Measurements from ENCODE around the gene GNG14.
A peak's percentile ranks its signal among the peaks of the same experiment; 100 is the strongest.
"Not testable (repeated sequence)": the region's sequence is repeated elsewhere in the genome, so short reads cannot be mapped to it uniquely, and the experiment has no call there.

The GNG14 gene

DNA sequence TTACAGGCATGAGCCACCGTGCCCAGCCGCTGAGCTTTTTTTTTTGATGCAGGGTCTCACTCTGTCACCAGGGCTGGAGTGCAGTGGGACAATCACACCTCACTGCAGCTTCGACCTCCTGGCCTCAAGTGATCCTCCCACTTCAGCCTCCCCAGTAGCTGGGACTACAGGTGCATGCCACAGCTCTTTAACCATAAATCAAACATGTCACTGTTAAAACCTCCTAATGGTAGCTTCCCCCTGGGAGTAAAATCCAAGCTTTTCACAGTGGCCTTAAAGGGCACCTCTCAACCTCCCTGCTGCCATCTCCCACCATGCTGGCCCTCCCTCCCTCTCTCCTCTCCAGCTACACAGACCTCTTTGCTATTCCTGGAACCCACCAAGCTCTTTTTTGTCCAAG lies 2.0 kb upstream of the GNG14 start:
- no peaks in the 10 kb centered on the region for H3K4me1 ChIP-seq (ENCODE audit: control insufficient read depth, insufficient read depth, low read length)
- no peaks in the 10 kb centered on the region for H3K9me3 ChIP-seq (replicated peaks; ENCODE audit: low read length)
- no peaks in the 10 kb centered on the region for H3K36me3 ChIP-seq (ENCODE audit: insufficient read depth, low read length)
- no peak overlapping the region for H3K4me3 ChIP-seq (ENCODE audit: low read length)
- no peak overlapping the region for H3K4me2 ChIP-seq (ENCODE audit: low read length)
- H3K9ac ChIP-seq (ENCODE audit: low read depth, low read length) = no peak overlapping the region
- H3K27me3 ChIP-seq (ENCODE audit: control insufficient read depth, insufficient read depth, low read length) = no peaks in the 10 kb centered on the region

DNA sequence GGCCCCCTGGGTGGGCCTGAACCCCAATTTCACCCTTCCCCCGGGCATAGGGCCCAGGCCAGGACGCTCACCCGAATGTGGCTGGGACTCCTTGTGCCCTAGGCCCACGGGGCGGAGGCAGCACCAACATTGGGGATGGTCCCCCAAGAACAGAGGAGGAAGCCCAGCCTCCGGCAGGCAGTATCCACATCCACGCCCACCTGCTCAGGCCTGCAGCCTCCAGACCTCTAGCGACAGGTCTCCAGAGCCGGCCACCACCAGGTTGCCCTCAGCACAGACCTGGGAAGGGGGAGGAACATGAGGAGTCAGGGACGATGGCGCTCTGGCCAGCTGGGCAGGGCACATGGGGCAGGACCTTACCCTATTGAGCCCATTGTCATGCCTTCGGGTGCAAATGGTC lies 1.2 kb downstream of the GNG14 start:
- no peaks in the 10 kb centered on the region for H3K9me3 ChIP-seq (replicated peaks; ENCODE audit: low read length)
- no peak overlapping the region for H3K4me3 ChIP-seq (ENCODE audit: low read length)
- H3K27me3 ChIP-seq (ENCODE audit: control insufficient read depth, insufficient read depth, low read length) = no peaks in the 10 kb centered on the region
- no peak overlapping the region for H3K9ac ChIP-seq (ENCODE audit: low read depth, low read length)
- no peaks in the 10 kb centered on the region for H3K4me1 ChIP-seq (ENCODE audit: control insufficient read depth, insufficient read depth, low read length)
- no peak overlapping the region for H3K4me2 ChIP-seq (ENCODE audit: low read length)
- H3K36me3 ChIP-seq (ENCODE audit: insufficient read depth, low read length) = no peaks in the 10 kb centered on the region

DNA sequence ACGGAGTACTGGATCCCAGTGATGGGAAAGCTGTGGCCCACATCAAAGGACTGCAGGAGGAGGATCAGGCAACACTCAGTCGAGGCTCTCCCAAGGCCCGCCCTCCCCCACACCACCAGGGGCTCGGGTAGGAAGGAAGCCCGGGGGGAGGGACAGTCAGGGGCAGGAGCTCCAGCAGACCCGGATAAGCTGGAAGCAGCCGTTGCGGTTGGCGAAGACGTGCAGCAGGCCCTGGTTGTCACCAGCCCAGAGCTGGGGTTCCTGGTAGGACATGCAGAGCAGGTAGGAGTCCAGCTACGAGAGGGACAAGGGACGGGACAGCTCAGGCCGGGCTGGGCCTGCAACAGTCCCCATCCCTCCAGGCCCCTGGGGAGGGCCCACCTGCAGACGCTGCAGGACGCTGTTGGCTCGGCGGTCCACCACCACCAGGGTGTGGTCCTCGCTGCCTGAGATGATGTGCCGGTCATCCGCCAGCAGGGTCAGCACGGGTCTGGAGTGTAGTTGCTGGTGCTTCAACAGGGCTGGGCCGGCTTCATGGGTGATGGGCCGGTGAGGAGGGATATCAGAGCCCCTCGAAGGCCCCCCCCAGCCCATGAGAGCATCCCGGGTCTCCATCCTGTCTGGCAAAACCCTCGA lies 1.9 kb downstream of the GNG14 start:
- H3K4me3 ChIP-seq (ENCODE audit: low read length) = no peak overlapping the region
- no peaks in the 10 kb centered on the region for H3K36me3 ChIP-seq (ENCODE audit: insufficient read depth, low read length)
- no peaks in the 10 kb centered on the region for H3K4me1 ChIP-seq (ENCODE audit: control insufficient read depth, insufficient read depth, low read length)
- H3K9me3 ChIP-seq (replicated peaks; ENCODE audit: low read length) = no peaks in the 10 kb centered on the region
- no peak overlapping the region for H3K4me2 ChIP-seq (ENCODE audit: low read length)
- no peaks in the 10 kb centered on the region for H3K27me3 ChIP-seq (ENCODE audit: control insufficient read depth, insufficient read depth, low read length)
- no peak overlapping the region for H3K9ac ChIP-seq (ENCODE audit: low read depth, low read length)

DNA sequence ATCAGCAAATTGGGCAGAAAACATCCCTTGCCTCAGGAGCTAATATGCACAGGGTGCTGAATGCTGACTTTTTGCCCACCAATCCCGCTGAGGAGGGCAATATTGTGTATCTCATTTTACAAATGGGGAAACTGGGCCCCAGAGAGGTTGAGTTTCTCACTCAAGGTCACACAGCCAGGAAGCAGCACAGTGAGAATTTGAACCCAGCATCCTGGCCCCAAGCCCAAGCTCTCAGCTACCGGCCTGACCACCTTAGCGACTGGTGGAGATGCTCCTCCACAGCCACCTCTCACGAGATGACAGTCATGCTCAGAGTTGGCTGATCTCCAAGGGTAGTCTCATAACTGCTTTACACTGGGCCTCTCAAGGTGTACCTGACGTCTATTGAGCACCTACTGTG lies 5.2 kb downstream of the GNG14 start:
- peaks cover 3% of the 10 kb centered on the region for H3K36me3 ChIP-seq (ENCODE audit: insufficient read depth, low read length)
- no peaks in the 10 kb centered on the region for H3K27me3 ChIP-seq (ENCODE audit: control insufficient read depth, insufficient read depth, low read length)
- no peak overlapping the region for H3K4me2 ChIP-seq (ENCODE audit: low read length)
- H3K4me1 ChIP-seq (ENCODE audit: control insufficient read depth, insufficient read depth, low read length) = peaks cover 14% of the 10 kb centered on the region
- no peaks in the 10 kb centered on the region for H3K9me3 ChIP-seq (replicated peaks; ENCODE audit: low read length)
- no peak overlapping the region for H3K4me3 ChIP-seq (ENCODE audit: low read length)
- H3K9ac ChIP-seq (ENCODE audit: low read depth, low read length) = no peak overlapping the region

DNA sequence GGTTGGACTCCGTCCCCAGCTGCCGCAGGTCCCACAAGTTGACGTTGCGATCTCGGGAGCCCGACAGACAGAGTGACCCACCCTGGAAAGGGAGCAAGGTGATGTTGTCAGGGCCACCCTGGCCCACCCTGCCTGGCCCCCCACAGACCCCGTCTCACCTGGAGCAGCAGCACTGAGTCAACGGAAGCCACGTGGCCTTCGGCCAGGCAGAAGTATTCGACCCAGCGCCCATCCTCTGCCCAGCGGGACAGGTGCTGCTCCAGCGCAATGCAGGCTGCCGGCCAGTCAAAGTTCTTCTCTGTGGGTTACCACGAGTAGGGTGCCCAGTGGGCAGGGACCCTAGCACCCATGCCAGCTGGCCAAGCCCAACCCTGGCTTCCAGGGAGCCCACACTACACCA lies 6.8 kb downstream of the GNG14 start:
- H3K9me3 ChIP-seq (replicated peaks; ENCODE audit: low read length) = no peaks in the 10 kb centered on the region
- H3K4me1 ChIP-seq (ENCODE audit: control insufficient read depth, insufficient read depth, low read length) = peaks cover 14% of the 10 kb centered on the region
- H3K4me3 ChIP-seq (ENCODE audit: low read length) = no peak overlapping the region
- H3K9ac ChIP-seq (ENCODE audit: low read depth, low read length) = no peak overlapping the region
- peak overlapping the region; percentile 90 for H3K4me2 ChIP-seq (ENCODE audit: low read length)
- peaks cover 15% of the 10 kb centered on the region for H3K36me3 ChIP-seq (ENCODE audit: insufficient read depth, low read length)
- H3K27me3 ChIP-seq (ENCODE audit: control insufficient read depth, insufficient read depth, low read length) = no peaks in the 10 kb centered on the region

DNA sequence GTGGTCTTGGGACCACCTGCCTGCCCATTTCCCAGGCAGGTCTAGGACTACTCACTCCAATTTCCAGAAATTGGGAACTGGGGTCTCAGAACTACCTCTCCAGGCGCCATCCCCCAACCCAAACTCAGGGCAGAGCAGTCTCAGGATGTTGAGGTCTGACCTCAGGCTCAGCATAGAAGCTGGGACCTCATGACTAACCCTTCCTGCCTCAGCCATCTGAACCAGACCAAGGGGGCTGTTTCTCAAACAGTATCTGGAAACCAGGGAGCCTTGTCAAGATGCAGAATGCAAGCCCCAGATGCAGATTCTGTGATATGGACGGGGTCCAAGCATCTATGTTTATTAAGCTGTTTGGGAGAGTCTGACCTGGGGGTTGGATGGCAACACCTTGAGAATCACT lies 7.3 kb downstream of the GNG14 start:
- H3K4me3 ChIP-seq (ENCODE audit: low read length) = no peak overlapping the region
- peaks cover 19% of the 10 kb centered on the region for H3K36me3 ChIP-seq (ENCODE audit: insufficient read depth, low read length)
- no peaks in the 10 kb centered on the region for H3K27me3 ChIP-seq (ENCODE audit: control insufficient read depth, insufficient read depth, low read length)
- peak overlapping the region; percentile 90 for H3K4me2 ChIP-seq (ENCODE audit: low read length)
- no peaks in the 10 kb centered on the region for H3K9me3 ChIP-seq (replicated peaks; ENCODE audit: low read length)
- H3K9ac ChIP-seq (ENCODE audit: low read depth, low read length) = no peak overlapping the region
- peaks cover 14% of the 10 kb centered on the region for H3K4me1 ChIP-seq (ENCODE audit: control insufficient read depth, insufficient read depth, low read length)

DNA sequence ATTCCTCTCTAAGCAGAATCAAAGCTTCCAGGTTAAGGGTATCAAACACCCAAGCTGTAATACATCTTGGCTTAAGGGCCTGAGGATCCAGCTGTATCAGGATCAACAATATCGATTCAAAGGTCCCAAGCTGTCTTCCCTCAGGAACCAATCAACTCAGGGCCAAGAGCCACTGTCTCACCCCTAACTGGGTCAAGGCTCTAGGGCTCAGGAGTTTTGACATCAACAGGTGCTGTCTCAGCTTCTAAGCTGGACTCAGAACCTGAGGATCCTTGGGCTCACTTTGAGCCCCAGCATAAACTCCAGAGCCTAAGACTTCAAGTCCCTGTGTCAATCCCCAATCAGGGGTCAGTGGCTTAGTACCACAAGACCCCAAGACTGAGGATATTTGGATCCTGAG lies 7.7 kb downstream of the GNG14 start:
- Histone ChIP-seq H3K4me3 (ENCODE audit: low read length) (peak overlapping the region; percentile 86), H3K36me3 (ENCODE audit: insufficient read depth, low read length) (peaks cover 22% of the 10 kb centered on the region)

DNA sequence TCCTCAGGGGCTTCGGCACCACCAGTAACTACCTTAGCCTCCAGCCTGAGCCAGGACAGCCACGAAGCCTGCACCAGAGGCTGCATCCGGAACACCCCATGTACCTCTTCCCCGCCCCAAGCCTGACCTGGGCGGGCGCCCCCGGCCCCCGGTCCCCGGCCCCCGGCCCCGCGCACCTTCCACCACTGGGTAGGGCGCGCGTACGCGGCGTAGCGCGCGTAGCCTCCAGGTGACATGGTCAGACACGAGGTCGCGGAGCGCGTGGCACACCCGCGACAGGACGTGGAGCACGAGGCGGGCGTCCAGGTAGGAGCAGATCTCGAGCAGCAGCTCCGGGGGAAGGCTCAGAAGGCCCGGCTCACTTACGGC lies 8.2 kb downstream of the GNG14 start:
- Histone ChIP-seq H3K9me3 (replicated peaks; ENCODE audit: low read length) (no peaks in the 10 kb centered on the region), H3K4me1 (ENCODE audit: control insufficient read depth, insufficient read depth, low read length) (peaks cover 14% of the 10 kb centered on the region), H3K27me3 (ENCODE audit: control insufficient read depth, insufficient read depth, low read length) (no peaks in the 10 kb centered on the region), H3K4me2 (ENCODE audit: low read length) (peak overlapping the region; percentile 90), H3K36me3 (ENCODE audit: insufficient read depth, low read length) (peaks cover 27% of the 10 kb centered on the region), H3K4me3 (ENCODE audit: low read length) (peak overlapping the region; percentile 86), H3K9ac (ENCODE audit: low read depth, low read length) (peak overlapping the region; percentile 82)

More for the DNA sequence above, 7.7 kb downstream of the GNG14 start:
- H3K9ac ChIP-seq (ENCODE audit: low read depth, low read length) = peak overlapping the region; percentile 46
- peaks cover 14% of the 10 kb centered on the region for H3K4me1 ChIP-seq (ENCODE audit: control insufficient read depth, insufficient read depth, low read length)
- no peaks in the 10 kb centered on the region for H3K9me3 ChIP-seq (replicated peaks; ENCODE audit: low read length)
- H3K4me2 ChIP-seq (ENCODE audit: low read length) = peak overlapping the region; percentile 90
- H3K27me3 ChIP-seq (ENCODE audit: control insufficient read depth, insufficient read depth, low read length) = no peaks in the 10 kb centered on the region

DNA sequence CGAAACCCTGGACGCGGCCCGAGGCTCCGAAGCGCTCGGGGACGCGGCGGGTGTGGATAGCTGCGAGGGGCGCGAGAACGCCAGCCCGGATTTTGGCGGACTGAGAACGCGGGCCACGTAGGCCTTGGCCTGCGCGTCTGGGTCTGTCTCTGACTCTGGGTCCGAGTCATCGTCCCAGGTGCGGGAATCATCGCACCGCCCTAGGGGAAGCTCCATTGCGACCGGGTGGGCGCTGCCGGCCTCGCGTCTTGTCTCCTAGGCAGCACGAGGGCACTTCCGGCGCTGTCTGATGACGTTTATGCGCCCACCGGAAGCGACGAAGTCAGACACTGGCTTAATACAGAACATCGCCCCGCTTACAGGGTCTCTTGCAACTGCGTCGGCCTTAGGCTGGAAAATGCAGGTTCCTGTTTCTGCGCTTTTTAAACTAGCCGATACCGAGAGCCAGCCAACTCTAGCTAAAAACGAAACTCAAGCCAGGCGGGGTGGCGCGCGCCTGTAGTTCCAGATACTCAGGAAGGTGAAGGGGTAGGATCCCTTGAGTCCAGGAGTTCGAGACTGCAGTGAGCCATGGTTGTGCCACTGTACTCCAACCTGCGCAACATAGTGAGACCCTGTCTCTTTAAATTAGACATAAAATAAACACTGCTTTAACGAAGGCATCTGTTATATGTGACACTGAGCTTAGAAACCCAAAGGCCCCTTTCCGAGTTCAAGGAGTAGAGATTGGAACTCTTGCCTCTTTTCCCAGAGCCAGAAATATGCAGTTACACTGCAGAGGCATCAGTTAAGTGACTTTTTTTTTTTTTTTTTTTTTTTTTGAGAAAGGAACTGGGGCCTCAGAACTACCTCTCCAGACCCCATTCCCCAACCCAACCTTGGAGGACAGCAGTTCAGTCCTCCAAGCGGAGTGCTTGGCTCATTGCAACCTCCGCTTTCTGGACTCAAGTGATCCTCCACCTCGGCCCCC lies 8.9 kb downstream of the GNG14 start, which contains the start of gene FBXW9:
Gene FBXW9, minus strand, starts transcription at position 266 of the 970 bp plus-strand sequence. Its CDS starts 50 bp downstream, at position 216.
- peak within 1 kb of the TSS; percentile 82 for H3K9ac ChIP-seq (ENCODE audit: low read depth, low read length)
- H3K4me3 ChIP-seq (ENCODE audit: low read length) = peak within 1 kb of the TSS; percentile 86
- peak within 1 kb of the TSS; percentile 90 for H3K4me2 ChIP-seq (ENCODE audit: low read length)
- H3K4me1 ChIP-seq (ENCODE audit: control insufficient read depth, insufficient read depth, low read length) = peaks cover 14% of the 10 kb centered on the region
- no peaks in the 10 kb centered on the region for H3K27me3 ChIP-seq (ENCODE audit: control insufficient read depth, insufficient read depth, low read length)
- no peaks in the 10 kb centered on the region for H3K9me3 ChIP-seq (replicated peaks; ENCODE audit: low read length)
- peaks cover 33% of the 10 kb centered on the region for H3K36me3 ChIP-seq (ENCODE audit: insufficient read depth, low read length)

DNA sequence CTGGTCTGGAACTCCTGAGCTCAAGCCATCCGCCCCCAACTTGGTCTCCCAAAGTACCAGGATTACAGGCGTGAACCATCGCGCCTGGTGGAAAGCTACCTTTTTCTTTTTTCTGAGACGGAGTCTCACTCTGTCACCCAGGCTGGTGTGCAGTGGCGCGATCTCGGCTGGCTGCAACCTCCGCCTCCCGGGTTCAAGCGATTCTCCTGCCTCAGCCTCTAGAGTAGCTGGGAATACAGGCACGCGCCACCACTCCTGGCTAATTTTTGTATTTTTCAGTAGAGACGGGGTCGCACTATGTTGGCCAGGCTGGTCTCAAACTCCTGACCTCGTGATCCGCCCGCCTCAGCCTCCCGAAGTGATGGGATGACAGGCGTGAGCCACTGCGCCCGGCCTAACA lies 9.6 kb downstream of the GNG14 start:
- not testable (repeated sequence) for H3K9ac ChIP-seq (ENCODE audit: low read depth, low read length); H3K27me3 ChIP-seq (ENCODE audit: control insufficient read depth, insufficient read depth, low read length); H3K9me3 ChIP-seq (replicated peaks; ENCODE audit: low read length)
- H3K36me3 ChIP-seq (ENCODE audit: insufficient read depth, low read length) = peaks cover 39% of the 10 kb centered on the region
- H3K4me2 ChIP-seq (ENCODE audit: low read length) = peak overlapping the region; percentile 90
- peak overlapping the region; percentile 86 for H3K4me3 ChIP-seq (ENCODE audit: low read length)
- peaks cover 14% of the 10 kb centered on the region for H3K4me1 ChIP-seq (ENCODE audit: control insufficient read depth, insufficient read depth, low read length)

DNA sequence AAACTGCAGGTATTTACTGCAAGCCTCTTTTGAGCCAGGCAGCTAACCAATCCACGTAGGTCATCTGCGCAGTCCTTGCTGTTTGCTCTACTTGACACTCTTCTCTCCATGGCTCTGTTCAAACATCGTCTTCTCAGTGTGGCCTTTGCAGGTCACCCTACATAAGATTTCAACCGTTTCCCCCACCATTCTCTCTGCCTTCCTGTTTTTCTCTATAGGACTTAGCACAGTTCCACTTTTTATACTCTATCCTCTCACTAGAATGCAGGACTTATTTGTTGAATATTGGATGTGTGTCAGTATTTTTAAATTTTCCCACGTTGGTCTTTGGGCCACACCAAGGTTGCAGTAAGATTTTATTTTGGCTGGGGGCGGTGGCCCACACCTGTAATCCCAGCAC lies 10.3 kb downstream of the GNG14 start:
- no peaks in the 10 kb centered on the region for H3K9me3 ChIP-seq (replicated peaks; ENCODE audit: low read length)
- H3K4me2 ChIP-seq (ENCODE audit: low read length) = no peak overlapping the region
- H3K27me3 ChIP-seq (ENCODE audit: control insufficient read depth, insufficient read depth, low read length) = no peaks in the 10 kb centered on the region
- H3K36me3 ChIP-seq (ENCODE audit: insufficient read depth, low read length) = peaks cover 45% of the 10 kb centered on the region
- H3K4me1 ChIP-seq (ENCODE audit: control insufficient read depth, insufficient read depth, low read length) = peaks cover 14% of the 10 kb centered on the region
- H3K4me3 ChIP-seq (ENCODE audit: low read length) = no peak overlapping the region
- H3K9ac ChIP-seq (ENCODE audit: low read depth, low read length) = no peak overlapping the region

Data from skeletal muscle satellite cell (primary cell).